ENCODE results near the gene PHF11. TPM values are rescaled to one million over a fixed set of nuclear protein-coding genes. Genes with fewer than 3 reads are reported as not detected.

PHF11 gene
- total RNA-seq, 1 donor from 2014 or later, result 6.6 TPM

DNA sequence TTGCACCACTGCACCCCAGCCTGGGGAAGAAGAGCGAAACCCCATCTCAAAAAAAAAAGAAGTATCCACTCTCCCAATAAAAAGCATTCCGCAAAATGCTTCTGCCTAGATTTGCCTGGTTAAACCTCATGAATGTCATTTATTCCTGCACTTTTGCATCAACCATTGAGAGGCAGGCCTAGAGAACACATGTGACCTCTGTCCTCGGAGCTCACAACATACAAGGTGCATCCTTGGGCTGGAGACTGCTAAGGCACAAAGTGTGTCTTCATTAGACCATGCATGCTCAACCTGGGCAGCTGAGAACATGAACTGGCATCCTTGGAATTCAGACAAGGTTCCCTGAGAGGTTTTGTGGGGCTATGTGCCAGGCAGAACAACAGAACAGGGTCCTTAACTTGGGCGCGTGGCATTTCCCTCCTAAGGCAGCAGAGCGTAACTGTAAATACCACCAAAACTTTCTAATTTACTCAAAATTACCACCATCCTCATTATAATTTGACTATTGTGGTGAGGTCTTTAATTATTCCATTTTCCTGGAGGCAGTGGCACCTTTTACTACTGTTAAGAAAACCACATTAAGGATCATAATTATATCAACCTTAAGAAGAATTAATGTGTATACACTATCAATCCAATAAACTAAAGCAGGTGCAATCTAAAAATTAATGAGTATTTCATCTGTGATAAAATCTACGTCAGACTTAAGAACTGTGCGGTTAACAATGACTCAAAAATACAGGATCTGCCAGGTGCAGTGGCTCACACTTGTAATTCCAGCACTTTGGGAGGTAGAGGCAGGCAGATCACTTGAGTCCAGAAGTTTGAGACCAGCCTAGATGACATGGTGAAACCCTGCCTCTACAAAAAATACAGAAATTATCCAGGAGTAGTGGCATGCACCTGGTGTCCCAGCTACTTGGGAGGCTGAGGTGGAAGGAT is 75.8 kb downstream of the PHF11 start:
- Mint-ChIP-seq H3K4me3 (no peak overlapping the region), H3K9me3 (peaks cover under 1% of the 10 kb centered on the region), H3K27me3 (ENCODE audit: insufficient read depth, low read depth) (no peaks in the 10 kb centered on the region), H3K36me3 (peaks cover 14% of the 10 kb centered on the region), H3K4me1 (no peaks in the 10 kb centered on the region), H3K27ac (no peak overlapping the region)
- DNase-seq (ENCODE audit: low spot score), result no peak
- no peak overlapping the region for H3K4me3 ChIP-seq
- no peak overlapping the region for H3K4me2 ChIP-seq
- H3K27me3 ChIP-seq, result no peaks in the 10 kb centered on the region
- no peak overlapping the region for H3K9ac ChIP-seq
- TF ChIP-seq EZH2phosphoT487 (IDR thresholded peaks at IDR 0.05) (no peak), EZH2 (IDR thresholded peaks at IDR 0.05) (no peak), CTCF (IDR thresholded peaks at IDR 0.05) (no peak)
- no peaks in the 10 kb centered on the region for H4K20me1 ChIP-seq (ENCODE audit: low read depth)
- peaks cover 5% of the 10 kb centered on the region for H3K36me3 ChIP-seq
- H3K9me3 ChIP-seq (ENCODE audit: low read depth), result no peaks in the 10 kb centered on the region
- H3K27ac ChIP-seq, result no peak overlapping the region
- no peak overlapping the region for H2AFZ ChIP-seq (replicated peaks)
- H3K4me1 ChIP-seq, result no peaks in the 10 kb centered on the region
- H3K79me2 ChIP-seq (ENCODE audit: low read depth), result no peaks in the 10 kb centered on the region
- H3F3A ChIP-seq (ENCODE audit: low read depth), result no peaks in the 10 kb centered on the region

Other genes starting within 250 kb of the PHF11 start
- 1.7 and 2.9 TPM in 2 replicates for gene CDADC1, start 248.0 kb upstream of the PHF11 start, total RNA-seq (ENCODE audit: low replicate concordance)
- 15.1 and 18.1 TPM in 2 replicates for gene CAB39L, start 51.9 kb upstream of the PHF11 start, total RNA-seq (ENCODE audit: low replicate concordance)
- 7.1 and 9.5 TPM in 2 replicates for gene SETDB2, start 51.7 kb upstream of the PHF11 start, total RNA-seq (ENCODE audit: low replicate concordance)
- 34.4 and 54.2 TPM in 2 replicates for gene RCBTB1, start 89.6 kb downstream of the PHF11 start, total RNA-seq (ENCODE audit: low replicate concordance)
- 0.06 and 0.12 TPM in 2 replicates for gene ARL11, start 132.6 kb downstream of the PHF11 start, total RNA-seq (ENCODE audit: low replicate concordance)
- 82.9 and 86.4 TPM in 2 replicates for gene EBPL, start 195.5 kb downstream of the PHF11 start, total RNA-seq (ENCODE audit: low replicate concordance)

All from neural progenitor cell (in vitro differentiated cells).